ENCODE results near the gene CTTNBP2NL. TPM values are rescaled to one million over a fixed set of nuclear protein-coding genes. Genes with fewer than 3 reads are reported as not detected.

Gene CTTNBP2NL
- total RNA-seq, 1 donor from 2014 or later: 44.0 TPM

- H3K4me3 ChIP-seq (ENCODE audit: low read depth, low read length): no peak overlapping the region
- no peak for TF ChIP-seq CTCF (IDR thresholded peaks at IDR 0.05; ENCODE audit: insufficient read depth, low read length, poor library complexity, severe bottlenecking)
- peaks cover 19% of the 10 kb centered on the region for H3K27me3 ChIP-seq (ENCODE audit: control insufficient read depth, insufficient read depth, low read length)
- DNase-seq (ENCODE audit: low read depth): no peak
- no peaks in the 10 kb centered on the region for H3K36me3 ChIP-seq (ENCODE audit: control insufficient read depth, insufficient read depth, low read length)
These were observed 108.1 kb downstream of the CTTNBP2NL start for GRCh38 chr1:112504001-112504660.

GRCh38 chr1:112504661-112505399, 108.8 kb downstream of the CTTNBP2NL start:
- peaks cover 26% of the 10 kb centered on the region for H3K27me3 ChIP-seq (ENCODE audit: control insufficient read depth, insufficient read depth, low read length)
- DNase-seq (ENCODE audit: low read depth): no peak

GRCh38 chr1:112505400-112505785, 109.4 kb downstream of the CTTNBP2NL start:
- Histone ChIP-seq H3K27me3 (ENCODE audit: control insufficient read depth, insufficient read depth, low read length) (peaks cover 30% of the 10 kb centered on the region), H3K4me3 (ENCODE audit: low read depth, low read length) (no peak overlapping the region), H3K36me3 (ENCODE audit: control insufficient read depth, insufficient read depth, low read length) (no peaks in the 10 kb centered on the region)
- DNase-seq (ENCODE audit: low read depth): no peak
- TF ChIP-seq CTCF (IDR thresholded peaks at IDR 0.05; ENCODE audit: insufficient read depth, low read length, poor library complexity, severe bottlenecking): no peak

More at GRCh38 chr1:112504661-112505399, 108.8 kb downstream of the CTTNBP2NL start:
- no peak for TF ChIP-seq CTCF (IDR thresholded peaks at IDR 0.05; ENCODE audit: insufficient read depth, low read length, poor library complexity, severe bottlenecking)
- Histone ChIP-seq H3K36me3 (ENCODE audit: control insufficient read depth, insufficient read depth, low read length) (no peaks in the 10 kb centered on the region), H3K4me3 (ENCODE audit: low read depth, low read length) (no peak overlapping the region)

GRCh38 chr1:112505878-112506277, 109.9 kb downstream of the CTTNBP2NL start:
- TF ChIP-seq CTCF (IDR thresholded peaks at IDR 0.05; ENCODE audit: insufficient read depth, low read length, poor library complexity, severe bottlenecking): no peak
- Histone ChIP-seq H3K4me3 (ENCODE audit: low read depth, low read length) (no peak overlapping the region), H3K36me3 (ENCODE audit: control insufficient read depth, insufficient read depth, low read length) (no peaks in the 10 kb centered on the region), H3K27me3 (ENCODE audit: control insufficient read depth, insufficient read depth, low read length) (peaks cover 30% of the 10 kb centered on the region)
- DNase-seq (ENCODE audit: low read depth): no peak

GRCh38 chr1:112506306-112506705, 110.3 kb downstream of the CTTNBP2NL start:
- DNase-seq (ENCODE audit: low read depth): no peak
- no peak overlapping the region for H3K4me3 ChIP-seq (ENCODE audit: low read depth, low read length)
- TF ChIP-seq CTCF (IDR thresholded peaks at IDR 0.05; ENCODE audit: insufficient read depth, low read length, poor library complexity, severe bottlenecking): no peak
- no peaks in the 10 kb centered on the region for H3K36me3 ChIP-seq (ENCODE audit: control insufficient read depth, insufficient read depth, low read length)
- H3K27me3 ChIP-seq (ENCODE audit: control insufficient read depth, insufficient read depth, low read length): peaks cover 30% of the 10 kb centered on the region
